GM11168 (cell line): ENCODE results near the gene SLC17A9.

Source experiments
- in situ Hi-C: fragments of 300-500 bp; cut with MboI; formaldehyde crosslinking; loops from one replicate; pipeline ENCODE4 v1.12.0; 2022; ENCODE audit warnings: low sequenced_read_pairs; ENCODE audit not compliant: unreplicated experiment

Gene SLC17A9

DNA sequence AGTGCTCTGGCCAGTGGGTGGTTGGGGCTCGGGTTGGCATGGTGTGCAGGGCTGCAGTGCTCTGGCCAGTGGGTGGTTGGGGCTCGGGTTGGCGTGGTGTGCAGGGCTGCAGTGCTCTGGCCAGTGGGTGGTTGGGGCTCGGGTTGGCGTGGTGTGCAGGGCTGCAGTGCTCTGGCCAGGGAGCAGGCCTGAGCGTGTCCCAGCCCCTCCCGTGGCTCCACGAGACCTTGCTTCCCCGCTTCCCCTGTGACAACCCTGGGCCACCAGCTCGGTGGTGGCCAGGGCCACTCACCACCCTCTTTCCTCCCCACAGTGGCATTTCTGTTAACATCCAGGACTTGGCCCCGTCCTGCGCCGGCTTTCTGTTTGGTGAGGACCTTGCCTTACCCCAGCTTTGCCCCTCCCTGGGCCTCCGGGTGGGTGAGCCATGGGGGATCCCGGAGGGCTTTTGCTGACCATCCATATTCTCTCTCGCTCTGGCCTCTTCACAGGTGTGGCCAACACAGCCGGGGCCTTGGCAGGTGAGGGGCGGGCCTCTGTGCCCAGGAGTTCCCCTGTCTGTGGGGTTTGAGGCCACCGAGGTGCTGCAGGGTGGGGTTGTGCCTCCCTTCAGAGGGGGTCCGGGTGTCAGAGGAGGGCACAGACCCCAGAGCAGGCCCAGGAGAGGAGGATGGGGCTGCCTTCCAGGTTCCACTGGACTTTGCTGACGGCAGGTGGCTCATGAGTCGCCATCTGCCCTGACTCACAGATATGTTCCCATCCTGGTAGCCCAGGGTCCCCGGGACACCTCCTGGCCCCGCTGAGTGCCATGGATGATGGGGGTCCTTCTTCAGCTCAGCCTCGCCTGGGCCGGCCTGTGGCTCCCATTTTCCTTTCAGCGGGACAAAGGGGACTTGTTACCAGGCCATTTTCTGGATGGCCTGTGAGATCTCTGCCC lies 14.0 kb downstream of the SLC17A9 start:
- in situ Hi-C loops: no loop called here

DNA sequence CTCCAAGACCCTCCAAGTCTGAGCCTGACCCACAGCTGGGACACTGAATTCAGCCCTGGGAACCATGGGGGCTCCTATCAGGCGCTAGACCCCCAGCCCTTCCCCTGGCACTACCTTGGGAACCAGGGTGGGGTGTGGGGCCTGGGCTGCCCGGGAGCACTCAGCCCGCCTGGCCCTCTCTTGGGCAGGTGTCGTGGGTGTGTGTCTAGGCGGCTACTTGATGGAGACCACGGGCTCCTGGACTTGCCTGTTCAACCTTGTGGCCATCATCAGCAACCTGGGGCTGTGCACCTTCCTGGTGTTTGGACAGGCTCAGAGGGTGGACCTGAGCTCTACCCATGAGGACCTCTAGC lies 14.6 kb downstream of the SLC17A9 start:
- in situ Hi-C loops: no loop called here

DNA sequence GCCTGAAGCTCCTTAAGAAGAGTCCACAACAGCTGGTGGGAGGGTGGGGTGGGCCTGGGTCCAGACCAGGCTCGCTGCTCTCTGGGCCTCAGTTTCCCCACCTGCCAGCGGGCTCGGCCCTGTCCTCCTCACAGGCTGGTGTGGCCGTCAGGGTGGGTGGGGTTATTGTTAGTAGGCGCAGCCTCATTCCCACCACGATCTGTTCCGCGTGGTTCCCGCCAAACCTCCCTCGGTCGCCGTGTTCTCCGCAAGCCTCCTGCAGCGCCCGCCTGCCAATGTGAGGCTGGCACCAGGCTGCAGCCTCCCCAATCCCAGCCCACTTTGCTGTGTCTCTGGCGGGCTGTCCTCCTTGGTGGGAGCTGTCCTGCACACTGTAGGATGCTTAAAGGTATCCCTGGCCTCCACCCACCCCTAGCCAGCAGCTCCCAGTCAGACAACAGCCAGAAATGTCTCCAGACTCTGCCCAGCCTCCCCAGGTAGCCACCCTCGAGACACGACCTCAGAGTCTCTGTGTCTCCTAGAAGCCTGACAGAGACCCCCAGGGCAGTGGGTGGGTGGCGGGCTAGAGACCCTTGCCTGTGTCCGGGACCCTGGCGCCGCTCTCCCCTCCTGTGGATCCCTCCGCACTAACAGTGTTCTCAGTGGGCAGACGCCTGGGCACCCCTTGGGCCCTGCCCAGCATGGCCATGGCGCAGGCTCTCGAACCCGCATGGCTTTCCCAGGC lies 15.3 kb downstream of the SLC17A9 start:
- in situ Hi-C loops: no loop called here

DNA sequence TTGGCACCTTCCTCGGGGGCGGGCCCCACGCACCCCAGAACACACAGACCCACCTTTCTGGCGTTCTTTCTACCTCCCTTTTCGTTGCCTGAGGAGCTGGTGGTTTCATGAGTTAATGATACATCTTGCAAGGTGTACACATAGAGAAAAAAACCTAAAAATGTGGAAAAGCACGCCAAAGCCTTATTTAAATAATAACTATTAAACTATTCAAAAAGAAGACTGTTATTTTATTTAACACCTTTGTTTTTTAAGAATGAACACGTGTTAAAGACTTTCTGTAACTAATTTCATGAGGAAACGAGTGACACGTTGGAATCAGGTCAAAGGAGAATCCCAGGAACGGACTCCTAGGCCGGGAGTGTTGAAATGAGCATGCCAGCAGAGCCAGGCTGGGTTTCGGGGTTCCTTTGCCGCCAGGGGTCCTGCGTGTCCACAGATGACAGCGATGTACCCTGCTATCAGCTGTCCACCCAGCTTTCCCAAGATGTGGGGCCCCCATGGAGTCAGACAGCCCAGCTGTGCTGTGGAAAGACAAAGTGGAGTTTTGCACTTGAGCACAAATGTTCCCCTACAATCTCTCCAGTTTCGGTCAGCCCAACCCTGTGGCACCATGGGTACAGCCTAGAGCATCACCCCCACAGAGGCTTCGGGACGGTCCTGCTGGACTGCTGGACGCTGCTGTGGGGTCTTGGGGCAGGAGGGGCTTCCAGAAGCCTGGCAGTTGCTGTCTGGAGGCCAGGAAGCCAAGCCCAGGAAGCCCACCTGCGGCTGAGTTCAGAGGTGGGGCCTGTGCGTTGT lies 16.1 kb downstream of the SLC17A9 start:
- in situ Hi-C loops: no loop called here

DNA sequence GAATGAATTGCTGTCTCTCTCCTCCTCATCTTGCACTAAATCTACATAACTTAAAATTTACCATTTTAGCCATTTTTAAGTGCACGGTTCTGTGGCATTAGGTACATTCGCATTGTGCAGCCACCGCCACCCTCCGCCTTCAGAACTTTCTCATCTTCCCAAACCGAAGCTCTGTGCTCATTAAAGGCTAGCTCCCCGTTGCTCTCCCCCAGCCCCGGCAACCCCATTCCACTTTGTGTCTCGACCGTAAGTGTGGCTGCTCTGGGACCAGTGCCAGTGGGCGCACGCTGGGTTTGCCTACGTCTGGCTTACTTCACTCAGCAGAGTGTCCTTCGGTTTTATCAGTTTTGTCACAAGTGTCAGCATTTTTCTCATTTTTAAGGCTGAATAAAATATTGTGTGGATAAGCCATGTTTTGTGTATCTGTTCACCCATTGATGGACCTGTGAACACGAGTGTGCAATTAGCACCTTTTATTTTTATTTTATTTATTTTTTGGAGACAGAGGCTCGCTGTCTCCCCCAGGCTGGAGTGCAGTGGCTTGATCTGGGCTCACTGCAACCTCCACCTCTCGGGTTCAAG lies 16.8 kb downstream of the SLC17A9 start:
- in situ Hi-C loops: no loop called here

DNA sequence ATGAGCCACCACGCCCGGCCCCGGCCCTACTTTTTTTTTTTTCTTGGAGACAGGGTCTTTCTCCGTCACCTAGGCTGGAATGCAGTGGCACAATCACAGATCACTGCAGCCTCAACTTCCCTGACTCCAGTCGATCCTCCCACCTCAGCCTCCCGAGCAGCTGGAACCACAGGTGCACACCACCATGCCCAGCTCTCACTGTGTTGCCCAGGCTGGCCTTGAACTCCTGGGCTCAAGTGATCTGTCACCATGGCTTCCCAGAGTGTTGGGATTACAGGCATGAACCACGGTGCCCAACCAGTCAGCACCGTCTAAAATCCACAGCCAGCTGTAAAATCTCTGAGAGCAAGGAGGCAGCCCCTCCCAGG lies 17.4 kb downstream of the SLC17A9 start:
- in situ Hi-C loops: no loop called here

DNA sequence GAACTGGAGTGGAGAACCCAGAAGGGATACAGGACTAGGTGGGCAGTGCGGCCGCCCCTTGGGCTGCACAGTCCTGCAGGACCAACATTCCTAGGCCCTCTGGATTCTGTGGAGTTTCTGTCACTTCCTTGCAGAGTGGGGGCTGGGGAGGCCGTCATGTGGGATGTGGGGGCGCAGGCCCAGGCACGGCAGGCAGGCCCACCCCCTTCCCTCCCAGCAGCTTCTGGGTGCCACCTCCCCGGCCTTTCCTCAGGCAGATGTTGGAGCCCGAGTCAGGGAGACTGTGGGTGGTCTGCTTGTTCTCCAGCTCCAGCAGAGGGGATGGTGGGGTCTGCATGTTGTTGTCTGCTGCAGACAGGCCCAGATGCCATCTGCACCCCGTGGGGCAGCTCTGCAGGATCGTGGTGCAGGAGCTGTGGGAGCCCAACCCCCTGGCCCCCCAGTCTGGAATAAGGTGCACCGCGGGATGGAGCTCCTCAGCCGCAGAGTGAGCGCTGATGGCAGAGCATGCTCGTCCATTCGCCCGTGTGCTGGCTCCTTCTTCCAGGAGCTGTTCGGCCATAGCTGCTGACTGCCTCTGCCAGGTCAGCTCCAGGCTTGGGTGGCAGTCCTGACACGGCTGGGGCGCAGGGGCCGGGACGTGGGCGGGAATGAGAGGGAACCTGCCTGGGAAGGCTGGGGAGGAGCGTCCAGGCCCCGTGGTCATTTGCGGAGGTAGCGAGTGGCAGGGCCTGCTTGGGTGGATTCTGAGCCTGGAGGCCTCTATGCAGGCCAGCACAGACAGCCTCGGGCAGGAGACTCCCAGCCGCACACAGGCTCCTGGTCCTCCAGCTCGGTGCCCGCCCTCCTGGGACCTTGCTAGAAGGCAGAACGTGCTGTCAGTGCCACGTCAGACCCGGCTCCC lies 18.1 kb downstream of the SLC17A9 start:
- in situ Hi-C loops: no loop called here

DNA sequence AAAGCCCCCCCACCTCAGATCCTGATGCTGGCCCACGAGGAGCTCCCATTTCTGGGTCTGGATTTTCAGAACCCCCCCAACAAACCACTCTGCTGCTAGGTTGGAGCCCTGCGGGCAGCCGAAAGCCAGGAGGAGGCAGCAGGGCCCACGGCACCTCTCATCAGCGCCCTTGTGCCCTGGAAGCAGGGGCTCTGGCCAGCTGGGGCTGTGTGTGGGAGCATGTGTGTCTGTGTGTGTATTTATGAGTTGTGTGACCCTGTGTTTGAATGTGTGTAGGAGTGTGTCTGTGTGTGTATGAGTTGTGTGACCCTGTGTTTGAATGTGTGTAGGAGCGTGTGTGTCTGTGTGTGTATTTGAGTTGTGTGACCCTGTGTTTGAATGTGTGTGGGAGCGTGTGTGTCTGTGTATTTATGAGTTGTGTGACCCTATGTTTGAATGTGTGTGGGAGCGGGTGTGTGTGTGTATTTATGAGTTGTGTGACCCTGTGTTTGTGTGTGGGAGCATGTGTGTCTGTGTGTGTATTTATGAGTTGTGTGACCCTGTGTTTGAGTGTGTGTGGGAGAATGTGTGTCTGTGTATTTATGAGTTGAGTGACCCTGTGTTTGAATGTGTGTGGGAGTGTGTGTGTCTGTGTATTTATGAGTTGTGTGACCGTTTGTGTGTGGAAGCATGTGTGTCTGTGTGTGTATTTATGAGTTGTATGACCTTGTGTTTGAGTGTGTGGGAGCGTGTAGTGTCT lies 18.9 kb downstream of the SLC17A9 start:
- in situ Hi-C loops: no loop called here

DNA sequence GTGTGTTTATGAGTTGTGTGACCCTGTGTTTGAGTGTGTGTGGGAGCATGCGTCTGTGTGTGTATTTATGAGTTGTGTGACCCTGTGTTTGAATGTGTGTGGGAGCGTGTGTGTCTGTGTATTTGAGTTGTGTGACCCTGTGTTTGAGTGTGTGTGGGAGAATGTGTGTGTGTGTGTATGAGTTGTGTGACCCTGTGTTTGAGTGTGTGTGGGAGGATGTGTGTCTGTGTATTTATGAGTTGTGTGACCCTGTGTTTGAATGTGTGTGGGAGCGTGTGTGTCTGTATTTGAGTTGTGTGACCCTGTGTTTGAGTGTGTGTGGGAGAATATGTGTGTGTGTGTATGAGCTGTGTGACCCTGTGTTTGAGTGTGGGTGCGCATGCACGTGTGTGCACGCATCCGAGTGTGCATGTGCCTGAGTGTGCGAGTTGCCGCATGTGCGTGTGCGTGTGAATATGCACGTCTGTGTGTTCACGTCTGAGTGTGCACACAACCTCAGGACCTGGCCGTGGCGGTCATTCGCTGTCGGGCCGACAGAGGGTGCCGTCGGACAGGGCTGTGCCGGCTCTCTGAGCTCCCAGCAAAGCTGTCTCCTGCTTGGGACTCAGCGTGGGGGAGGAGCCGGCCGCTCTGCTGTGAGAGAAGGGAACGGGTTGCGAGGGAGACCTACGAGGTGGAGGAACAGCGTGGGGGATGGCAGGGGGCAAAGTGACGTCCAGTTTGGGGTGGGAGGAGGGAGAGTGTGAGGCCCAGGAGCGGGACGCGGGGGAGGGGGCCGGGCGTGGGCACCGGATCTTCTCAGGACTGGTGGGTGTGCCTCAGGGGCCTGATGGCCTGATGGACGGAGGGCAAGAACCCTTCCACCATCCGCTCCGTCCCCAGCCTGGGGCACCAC lies 19.7 kb downstream of the SLC17A9 start:
- in situ Hi-C loops: no loop called here

DNA sequence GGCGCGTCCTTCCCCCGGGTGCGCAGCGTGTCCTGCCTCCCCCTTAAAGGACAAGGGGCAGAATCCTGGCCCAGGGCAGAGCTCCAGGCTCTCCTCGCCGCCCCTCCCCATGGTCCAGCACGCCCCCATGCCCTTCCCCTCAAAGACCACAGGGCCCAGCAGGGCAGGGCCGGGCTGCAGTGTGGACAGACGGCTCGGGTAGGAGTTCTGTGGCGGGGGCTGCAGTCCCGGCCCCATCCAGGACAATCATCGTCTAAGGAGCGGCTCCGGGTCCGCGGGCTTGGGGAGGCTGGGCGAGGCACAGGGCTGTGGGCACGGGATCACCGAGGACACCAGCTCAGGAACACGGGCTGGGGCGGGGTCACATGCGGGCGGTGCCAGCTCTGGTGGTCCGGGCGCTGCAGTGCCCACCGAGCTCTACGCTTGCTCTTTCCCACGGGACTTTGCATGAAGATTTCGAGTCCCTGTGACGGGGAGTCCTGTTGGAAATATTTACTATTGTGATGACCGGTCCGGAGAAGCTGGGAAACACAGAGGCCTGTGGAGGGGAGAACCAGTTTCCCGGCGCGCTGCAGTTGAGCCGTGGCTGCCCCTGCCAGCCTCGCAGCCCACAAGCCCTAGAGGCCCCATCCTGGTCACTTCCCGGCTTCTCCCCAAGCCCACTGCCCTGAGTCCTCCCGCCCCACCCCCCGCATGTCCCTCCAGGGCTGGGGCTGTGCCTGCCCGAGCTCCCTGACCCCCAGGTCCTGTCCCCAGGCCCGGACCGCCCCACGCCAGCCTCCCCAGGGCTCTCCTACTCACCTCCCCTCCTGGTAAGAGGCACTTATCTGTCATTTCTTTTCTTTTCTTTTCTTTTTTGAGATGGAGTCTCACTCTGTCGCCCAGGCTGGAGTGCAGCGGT lies 20.6 kb downstream of the SLC17A9 start:
- in situ Hi-C loops: no loop called here

DNA sequence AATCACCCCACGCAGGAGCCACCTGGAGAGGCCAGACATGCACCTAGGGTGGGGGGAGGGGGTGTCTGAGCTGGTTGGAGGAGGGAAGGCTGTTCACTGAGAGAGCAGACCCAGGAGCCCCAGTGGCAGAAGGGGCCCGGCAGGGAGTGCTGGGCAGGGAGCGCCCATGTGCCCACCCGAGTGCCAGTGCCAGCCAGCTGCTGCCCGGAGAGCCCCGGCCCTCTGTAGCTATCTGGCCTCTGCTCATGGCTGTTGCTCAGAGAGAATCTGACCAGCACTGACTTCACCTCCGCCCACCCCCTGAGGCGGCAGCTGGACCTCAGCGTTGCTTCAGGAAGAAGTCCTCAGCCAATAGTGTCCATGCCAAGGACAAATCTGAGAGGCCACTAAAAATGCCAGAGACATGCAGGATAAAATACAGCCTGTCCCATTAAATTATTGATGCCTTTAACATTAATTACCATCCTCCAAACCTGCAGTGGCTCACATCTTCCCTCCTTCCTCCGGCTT lies 22.8 kb downstream of the SLC17A9 start:
- in situ Hi-C loops: loop anchor here (5.0 kb wide), 1 partner anchor 37 kb away; no protein-coding TSS in a partner anchor

DNA sequence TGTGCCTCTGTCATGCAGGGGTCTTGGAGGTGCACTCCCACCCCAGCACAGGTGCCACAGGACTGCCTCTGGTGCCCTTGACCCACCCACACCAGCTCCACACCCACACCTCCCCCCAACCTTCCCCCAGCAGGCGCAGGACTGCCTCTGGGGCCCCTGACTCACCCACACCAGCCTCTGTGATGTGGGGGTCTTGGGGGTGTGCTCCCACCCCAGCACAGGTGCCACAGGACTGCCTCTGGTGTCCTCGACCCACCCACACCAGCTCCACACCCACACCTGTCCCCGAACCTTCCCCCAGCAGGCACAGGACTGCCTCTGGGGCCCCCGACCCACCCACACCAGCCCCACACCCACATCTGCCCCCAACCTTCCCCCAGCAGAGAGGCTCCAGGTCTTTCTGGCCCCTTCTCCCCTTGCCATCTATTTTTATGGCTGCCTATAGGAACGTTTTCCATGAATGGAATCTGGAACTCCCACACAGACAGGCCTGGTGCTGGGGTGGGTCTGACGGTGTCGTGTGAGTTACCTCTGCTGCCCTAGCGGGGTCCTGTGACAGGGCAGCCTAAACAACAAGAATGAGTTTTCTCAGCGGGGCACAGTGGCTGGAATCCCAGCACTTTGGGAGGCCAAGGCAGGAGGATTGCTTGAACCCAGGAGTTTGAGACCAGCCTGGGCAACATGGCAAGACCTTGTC lies 23.5 kb downstream of the SLC17A9 start:
- in situ Hi-C loops: loop anchor here (5.0 kb wide), 1 partner anchor 36 kb away; no protein-coding TSS in a partner anchor

DNA sequence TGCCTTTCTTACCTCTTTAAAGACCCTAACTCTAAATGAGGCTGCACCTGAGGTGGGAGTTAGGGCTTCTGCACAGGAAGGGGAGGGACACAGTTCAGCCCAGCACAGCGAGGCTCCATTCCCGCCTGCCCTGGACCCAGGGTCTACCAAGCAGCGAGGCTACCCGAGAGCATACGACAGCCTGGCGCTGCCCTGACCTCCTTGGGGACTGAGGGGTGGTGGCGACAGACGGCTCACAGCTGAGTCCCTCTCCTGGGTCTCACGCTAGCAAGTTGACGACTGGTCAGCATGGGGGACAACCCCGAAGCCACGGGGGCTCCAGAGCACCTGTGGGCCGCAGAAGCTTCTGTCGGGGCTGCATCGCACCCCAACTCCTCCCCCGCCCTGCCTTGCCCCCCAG lies 24.4 kb downstream of the SLC17A9 start:
- in situ Hi-C loops: loop anchor here (5.0 kb wide), 1 partner anchor 35 kb away; no protein-coding TSS in a partner anchor

DNA sequence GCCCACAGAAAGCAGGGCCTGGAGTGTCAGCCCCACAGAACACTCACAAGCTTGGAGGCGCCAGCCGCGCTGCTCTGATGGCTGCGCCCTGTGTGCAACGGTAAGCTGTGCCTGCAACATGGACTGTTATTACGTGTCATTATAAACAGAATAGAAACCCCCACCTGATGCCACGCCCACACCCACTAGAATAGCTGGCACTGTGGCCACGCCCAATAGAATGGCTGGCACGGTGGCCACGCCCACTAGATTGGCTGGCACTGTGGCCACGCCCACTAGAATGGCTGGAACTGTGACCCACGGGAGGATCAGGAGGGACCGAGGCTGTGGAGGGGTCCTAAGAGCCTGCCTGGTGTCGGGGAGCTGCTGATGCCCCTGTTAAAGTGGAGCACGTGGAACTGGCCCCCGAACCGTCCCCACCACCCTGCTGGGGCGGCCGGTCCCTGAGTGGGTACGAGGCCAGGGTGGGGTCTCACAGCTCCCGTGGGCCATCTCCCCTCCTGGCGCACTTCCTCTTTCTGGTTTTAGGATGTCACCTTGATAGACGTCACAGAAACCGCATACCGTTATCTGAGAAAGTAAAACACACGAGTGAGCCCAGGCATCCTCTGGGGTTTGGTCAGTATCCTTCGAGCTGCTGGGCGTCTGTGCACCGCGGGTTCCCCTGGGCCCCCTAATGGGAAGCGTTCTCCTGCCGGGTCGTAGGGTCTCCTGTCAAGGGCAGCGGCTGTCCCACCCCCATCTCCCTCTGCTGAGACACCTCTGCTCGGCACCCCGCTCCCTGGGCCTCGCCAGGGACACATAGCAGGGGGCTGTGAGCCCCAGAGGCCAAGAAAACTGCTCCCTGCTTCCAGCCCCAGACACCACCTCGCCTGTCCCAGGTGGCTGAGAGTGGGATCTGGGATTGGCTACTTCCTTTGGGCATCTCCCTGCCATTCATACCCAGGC lies 25.4 kb downstream of the SLC17A9 start:
- in situ Hi-C loops: loop anchor here (5.0 kb wide), 1 partner anchor 34 kb away; no protein-coding TSS in a partner anchor

DNA sequence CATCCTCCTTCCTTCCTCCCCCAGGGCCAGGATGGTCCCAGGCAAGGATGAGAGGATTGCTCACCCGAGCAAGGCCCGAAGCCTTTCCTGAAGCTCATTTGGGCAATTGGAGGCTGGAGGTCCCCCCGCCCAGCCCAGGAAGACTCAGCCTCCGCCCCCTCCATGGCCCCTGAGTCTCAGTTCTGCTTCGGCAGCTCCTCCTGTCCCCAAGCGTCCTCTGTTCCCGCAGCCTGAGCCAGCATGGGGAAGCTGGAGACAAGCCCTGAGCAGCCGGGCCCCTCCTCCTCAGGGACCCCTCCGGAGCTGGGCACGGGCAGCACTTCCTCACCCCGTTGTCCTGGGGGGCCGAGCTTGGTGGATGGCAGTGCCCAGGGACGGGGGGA lies 26.0 kb downstream of the SLC17A9 start:
- in situ Hi-C loops: loop anchor here (5.0 kb wide), 1 partner anchor 34 kb away; no protein-coding TSS in a partner anchor
